SK-N-MC (cell line): ENCODE results near the gene PARP14.

Experiments used
- EZH2 ChIP-seq: fragments of 200-600 bp; sonication (generic); IDR thresholded peaks from one replicate; pipeline ENCODE4 v1.6.1; 2017; ENCODE audit warnings: antibody characterized with exemption
- FOXP2 ChIP-seq: optimal IDR thresholded peaks from 2 replicates; pipeline ENCODE3; 2011; ENCODE audit warnings: mild to moderate bottlenecking, moderate library complexity; ENCODE audit not compliant: insufficient read depth; ENCODE audit errors: extremely low read length, control extremely low read depth
- POLR2AphosphoS5 ChIP-seq: IDR thresholded peaks from 2 replicates; pipeline ENCODE4 v1.6.1; 2012; ENCODE audit warnings: mild to moderate bottlenecking, low read depth, low read length, borderline replicate concordance

GRCh38 chr3:122660297-122660974, 20.2 kb upstream of the PARP14 start:
- TF ChIP-seq EZH2 (no peak), POLR2AphosphoS5 (no peak), FOXP2 (no peak)
